Amniotic stem cell (primary cell): Measurements from ENCODE around the gene GMDS.
A peak's percentile ranks its signal among the peaks of the same experiment; 100 is the strongest.

Experiments used
- DNase-seq: peaks from one replicate; lab custom pipeline; 2025; lab: John Stamatoyannopoulos, UW

GMDS gene

DNA sequence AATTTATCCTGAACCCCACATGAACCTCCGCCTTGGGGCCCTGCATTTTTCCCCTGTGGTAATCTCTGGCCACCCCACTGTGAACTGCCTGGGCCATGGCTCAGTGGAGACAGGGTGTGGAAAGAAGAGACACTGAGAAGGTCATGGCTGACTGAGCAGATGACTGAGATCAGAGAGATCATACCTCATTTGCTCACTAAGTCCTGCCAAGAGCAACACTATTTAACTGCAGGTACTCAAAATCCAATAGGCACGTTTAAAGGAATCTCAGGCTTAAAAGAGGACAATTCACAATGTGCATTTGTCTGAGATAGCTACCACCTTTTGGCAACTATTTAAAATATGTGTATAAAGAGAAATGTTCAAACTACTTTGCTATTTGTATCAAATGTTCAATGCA, 305.0 kb downstream of the GMDS start:
- DNase-seq: no peak

DNA sequence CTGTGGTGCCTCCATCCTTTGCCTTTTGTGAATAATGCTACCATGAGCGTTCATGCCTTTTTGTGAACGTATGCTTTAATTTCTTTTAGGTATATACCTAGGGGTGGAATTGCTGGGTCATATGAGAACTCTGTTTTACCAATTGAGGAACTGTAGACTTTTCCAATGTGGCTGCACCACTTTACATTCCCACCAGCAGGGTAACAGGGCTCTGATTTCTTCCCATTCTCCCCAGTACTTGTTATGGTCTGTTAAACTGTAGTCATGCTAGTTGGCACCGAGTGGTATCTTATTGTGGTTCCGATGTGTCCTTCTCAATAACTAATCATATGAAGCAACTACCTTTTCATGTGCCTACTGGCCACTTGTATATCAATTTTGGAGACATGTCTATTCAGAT, 312.1 kb downstream of the GMDS start:
- no peak for DNase-seq

DNA sequence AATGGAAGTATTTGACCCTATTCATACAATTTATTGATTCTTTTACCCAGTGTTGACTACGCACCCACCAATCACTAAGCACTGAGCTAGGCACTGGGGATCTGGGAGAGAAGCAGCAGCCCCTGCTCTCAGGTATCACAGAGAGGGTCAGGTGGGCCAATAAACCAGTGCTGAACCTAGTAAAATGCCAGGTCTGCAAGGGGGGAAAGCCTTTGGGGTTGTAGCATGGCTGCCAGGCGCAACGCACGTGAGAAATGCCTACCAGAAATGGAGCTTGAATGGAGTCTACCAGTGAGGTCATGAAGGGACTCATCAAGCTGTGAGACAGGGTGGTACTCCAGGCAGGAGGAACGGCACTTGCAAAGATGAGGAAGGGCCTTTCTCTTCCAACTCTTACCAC, 313.6 kb downstream of the GMDS start:
- DNase-seq: no peak

DNA sequence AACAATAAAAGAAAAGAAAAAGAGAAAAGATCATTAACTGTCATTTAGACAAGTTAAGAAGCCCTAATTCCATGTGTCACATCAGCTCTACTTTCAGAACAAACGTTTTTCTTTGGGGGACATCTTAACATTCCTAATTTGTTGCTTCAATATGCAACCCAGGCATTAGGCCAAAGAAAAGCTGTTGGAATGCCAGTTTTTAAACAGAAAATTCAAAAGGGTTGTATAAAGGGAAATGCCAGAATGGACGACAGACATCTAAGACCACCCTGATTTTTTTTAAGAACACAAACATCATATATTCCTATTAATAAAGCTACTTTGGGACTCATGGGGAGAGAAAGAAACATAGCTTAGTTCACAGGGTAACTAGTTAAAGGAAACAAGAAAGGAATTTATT, 315.0 kb downstream of the GMDS start:
- DNase-seq: no peak

DNA sequence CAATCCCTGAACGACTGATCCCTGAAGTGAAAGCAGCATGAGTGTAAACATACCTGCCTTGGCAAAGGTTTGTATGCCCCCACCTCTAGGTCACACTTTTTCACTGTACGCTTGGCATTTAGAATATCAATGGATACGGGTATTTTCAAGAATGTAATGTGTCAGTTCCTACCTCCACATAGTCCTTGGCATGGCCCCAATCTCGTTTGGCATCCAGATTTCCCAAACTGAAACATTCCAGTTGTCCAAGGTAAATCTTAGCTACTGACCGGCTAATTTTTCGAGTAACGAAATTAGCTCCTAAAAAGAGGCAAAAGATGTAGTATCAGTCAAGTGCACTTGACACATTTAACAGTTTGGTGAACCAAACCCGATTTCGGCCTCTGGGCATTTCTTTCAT, 315.5 kb downstream of the GMDS start:
- DNase-seq: no peak

DNA sequence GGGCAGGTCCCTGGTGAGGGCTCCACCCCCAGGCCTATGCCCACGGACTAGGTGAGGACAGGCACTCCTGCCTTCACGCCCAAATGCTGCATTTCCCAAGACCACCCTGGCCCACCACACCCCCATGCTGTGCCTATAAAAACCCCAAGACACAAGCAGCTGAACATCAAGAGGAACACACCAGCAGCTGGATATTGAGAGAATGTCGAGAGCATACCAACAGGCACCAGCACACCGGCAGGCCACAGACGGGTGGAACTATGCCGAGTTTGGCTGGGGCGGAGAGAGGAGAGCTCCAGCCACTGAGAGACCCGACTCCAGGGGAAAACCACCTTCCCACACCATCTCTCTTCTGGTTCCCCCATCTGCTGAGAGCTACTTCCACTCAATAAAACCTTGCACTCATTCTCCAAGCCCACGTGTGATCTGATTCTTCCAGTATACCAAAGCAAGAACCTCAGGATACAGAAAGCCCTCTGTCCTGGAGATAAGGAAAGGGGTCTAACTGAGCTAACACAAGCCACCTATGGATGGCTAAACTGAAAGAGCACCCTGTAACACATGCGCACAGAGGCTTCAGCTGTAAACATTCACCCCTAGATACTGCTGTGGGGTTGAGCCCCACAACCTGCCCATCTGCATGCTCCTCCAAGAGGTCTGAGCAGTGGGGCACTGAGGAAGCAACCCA, 319.5 kb downstream of the GMDS start:
- DNase-seq: no peak

DNA sequence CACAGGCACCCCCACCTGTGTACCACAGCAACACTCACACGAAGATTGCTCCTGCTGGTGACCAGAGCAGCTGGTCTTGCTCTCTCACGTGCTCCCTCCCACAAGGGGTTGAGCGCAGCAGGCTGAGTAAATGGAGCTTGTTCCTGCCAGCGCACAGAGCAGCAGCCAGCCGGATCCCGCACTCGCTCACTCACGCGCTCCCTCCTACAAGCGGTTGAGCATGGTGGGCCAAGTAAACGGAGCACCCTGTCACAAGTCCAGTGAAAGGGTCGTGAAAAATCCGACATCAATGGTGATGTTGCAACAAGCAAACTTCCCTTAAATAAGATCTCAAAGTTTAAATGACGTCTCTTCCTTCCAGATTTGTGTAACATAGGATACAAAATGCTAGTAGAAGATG, 322.0 kb downstream of the GMDS start:
- no peak for DNase-seq

DNA sequence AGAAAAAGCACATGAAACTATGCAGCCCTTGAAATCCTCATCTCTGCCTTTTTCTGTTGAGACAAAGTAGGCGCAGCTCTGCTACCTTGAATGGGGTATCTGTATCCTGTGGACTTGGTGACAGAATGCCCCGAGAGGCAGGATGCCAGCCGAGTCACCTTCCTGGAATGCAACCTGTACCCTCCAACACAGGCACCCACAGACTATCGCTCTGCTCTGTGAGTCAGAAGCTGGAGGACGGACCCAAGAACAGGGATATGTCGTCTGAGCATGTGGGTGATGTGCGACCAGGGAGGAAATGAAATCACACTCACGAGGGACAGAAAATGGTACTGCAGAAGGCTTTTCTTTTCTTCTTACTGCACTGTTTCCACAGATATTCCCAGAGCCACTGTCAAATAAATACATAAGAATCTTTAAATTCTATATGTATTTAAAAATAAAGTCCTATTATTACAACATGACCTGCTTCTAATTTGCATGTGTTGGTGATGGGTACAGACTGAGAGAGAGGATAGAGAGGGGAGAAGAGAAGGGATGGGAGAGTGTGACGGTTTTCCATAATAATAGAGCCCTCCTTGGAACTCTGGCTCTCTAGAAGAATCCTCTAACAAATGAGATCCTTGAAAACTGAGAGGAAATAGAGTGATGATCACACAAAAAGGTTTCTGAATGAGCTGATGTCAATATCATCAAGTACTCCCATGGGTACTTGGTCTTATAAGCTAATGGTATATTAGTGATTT, 327.6 kb downstream of the GMDS start:
- peak; percentile 54 for DNase-seq

DNA sequence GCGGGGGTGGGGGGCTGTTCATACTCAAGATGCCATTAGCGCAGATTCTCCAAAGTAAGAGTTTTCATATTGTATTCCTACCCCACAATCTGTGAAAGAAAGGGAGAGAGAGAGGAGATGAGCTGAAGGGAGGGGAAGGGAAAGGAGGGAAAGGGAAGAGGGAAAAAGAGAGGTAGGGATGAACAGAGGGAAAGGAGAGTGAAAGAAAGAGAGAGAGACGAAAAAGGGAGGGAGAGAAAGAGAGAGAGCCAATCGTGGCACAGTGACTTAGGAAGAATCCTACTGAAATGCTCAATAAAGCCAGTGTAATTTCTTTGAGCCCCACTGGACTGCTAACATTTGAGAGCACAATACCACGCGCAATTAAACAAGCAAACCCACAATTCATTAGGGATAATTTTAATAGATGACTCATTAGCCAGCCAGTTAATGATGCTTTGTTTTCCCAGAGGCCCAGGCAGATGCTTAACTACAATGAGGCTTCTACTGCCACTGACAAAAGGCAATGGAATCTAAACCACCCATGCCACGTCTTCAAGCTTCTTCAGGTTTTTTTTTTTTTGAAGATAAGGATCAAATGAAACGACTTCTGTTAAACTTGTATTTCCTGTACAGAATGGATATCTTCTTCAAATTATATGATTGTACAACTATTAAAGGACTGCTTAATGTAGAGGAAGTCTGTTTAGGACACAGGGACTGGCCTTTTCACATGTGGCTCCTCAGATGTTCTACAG, 328.9 kb downstream of the GMDS start:
- peak; percentile 3 for DNase-seq

DNA sequence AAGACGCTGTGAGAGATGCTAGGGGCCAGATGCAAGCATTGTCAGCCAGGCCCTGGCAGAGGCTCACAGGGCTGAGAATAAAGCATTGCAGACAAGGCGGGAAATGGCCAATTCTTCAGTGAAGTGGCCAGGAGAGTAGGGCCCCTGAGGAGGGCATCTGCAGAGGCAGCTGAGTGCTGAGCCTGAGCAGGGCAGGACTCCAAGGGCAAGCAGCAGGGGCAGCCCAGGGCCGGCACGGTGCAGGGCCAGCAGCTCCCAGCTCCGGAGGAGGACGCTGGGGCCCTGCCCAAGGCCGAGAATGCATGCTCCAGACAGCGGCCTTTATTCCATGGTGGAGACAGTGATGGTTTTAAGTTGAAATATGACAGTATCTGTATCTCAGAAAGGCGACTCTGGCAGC, 330.2 kb downstream of the GMDS start:
- no peak for DNase-seq

DNA sequence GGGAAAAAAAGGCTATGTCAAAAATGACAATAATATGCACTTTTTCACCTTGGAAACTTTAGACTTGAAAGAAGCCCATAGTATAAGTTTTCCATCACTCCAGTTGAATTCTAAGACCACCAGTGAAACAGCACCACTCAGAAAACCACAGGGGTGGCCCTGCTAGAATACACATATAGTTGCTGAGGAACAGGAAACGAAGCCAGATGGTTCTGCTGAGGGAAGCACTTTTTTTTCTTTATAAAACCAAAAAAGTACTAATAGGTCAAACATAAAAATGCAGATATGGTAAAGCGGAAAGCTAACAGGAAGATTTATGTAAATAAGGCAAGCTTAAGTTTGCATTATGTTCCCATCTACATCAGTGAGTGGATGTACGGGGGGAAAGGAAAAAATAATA, 331.8 kb downstream of the GMDS start:
- no peak for DNase-seq

DNA sequence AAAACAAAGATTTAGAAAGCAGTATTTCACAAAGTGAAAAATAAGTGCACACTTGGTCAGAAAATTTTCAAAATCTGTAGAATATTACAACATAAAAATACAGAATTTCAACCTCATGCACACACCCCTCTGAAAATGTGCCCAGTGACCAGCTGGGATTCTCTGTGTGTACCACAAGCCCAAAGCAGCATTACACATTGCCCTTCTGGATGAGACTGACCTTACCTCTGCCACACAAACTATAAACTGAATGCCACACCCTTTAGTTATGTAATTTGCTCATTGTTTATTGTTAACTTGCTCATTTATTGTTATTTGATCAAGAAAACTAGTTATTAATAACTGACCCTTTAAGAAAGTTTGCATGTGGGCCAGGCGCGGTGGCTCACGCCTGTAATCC, 332.7 kb downstream of the GMDS start:
- no peak for DNase-seq

DNA sequence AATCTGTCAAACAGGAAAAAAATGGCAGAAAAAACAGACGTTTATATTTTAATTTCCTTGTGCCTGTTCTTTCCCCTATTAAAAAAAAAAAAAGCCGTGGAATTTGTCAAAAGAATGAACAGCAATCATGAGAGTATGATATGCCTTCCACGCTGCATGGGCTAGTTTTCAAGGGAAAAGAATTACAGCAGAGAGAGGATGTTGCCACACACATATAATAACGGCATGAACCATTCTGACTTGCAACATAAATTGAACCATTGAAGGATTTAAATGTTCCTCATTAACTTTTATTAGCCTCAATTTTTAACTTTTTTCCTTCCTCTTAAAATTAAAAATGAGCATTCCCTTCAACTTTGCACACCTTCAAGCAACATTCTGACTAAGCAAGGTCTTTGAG, 333.9 kb downstream of the GMDS start:
- DNase-seq: no peak

DNA sequence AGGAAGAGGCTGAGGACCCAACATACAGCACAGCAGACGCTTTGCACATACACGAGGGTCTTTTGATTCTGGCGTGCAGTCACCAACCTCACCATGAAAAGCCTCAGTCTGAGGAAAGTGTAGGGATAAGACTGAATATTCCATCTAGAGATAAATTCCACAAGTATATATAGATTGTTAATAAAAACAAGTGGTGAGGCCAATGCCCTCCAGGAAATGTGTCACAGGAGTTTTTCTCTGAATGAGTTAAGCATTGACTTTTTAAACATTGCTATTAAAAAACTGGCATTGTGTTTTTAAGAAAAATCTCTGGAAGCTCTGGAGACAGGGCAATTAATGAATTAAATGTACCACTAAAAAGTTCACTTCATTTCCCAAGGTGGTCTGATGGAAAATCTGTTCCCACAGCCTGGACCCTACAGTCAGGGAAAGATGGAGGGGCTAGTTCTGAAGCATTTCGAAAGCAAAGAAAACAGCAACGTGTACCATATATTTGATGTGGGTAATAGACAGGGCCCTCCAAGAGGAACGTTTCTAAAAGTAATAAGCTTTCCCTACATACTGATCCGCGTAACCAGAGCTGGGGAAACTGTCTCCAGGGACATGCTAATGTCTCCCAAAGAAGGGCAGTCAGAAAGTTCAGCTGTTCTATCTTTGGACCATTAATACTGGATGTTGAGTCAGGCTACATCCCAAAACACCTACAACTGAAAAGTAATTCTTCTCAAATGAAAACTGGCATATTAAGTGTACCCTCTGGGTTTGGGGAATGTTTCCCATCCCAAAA, 334.6 kb downstream of the GMDS start:
- no peak for DNase-seq

DNA sequence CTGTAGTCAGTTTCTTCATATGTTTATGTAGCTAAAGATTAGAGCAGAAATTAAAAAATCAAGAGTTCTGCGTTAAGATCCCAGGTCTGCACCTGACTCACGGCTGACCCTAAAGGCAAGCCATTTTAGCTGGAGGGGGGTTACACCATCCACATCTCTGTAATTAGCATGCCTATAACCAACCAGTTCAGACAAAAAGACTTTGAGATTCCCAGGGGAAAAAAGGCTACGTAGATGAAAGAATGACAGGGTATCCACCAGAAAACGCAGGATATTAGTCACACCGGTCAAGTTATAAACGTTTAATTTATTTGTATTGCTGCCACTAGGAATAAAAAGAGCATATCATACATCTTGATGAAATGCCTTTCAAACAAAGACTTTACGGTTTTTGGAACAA, 336.6 kb downstream of the GMDS start:
- no peak for DNase-seq

DNA sequence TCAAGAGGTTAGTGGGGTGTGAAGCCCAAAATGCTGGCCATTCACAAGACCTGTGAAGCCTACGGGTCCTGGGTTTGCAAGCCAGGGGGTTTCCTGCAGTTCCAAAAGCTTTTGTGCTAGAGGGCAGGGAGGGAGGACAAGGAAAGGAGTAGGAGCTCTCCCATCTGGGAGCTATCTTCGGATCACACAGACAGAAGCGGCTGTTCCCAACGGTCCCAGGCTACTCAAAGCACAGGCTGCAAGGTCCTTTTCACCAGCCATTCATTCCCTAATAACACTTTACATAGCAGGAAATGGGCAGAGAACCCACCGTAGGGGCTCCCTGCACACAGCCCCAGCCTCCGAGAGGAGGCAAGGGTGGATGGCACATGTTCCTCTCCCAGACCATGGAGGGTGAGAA, 338.8 kb downstream of the GMDS start:
- DNase-seq: no peak

DNA sequence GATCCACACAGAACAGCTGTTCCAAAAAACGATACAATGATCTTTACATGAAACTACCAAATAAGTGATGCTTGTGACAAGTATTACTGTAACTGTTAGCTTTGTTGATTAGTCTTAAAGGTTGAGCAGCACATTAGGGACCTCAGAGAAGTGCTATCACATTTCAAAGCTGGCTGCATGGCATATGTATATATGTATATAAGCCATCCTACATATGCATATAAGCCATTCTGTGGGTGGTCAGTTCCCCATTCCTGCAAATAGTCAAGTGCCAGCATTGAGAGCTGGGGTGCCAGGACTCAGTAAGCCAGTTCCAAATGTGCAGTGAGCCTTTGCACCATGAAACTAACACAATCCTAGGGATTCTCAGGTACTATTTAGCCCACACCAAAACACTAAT, 339.4 kb downstream of the GMDS start:
- no peak for DNase-seq

DNA sequence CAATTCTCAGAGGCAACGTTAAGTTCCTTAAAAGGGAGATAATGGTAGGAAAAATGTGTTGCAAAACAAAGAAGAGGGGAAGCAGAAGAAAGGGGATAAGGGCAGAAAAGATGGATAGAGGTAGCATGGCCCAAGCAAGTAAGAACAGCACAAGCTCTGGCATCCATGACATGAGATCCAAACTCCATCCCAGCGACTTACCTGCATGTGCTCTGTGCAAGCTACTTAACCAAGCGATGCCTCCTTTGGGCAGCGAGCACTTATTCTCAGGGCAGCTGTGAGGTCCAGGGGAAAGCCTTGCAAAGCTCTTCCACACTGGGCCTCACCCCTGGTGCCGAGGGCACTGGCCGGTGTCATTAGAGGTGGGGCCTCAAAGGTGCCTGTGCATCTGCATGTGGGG, 340.5 kb downstream of the GMDS start:
- no peak for DNase-seq

DNA sequence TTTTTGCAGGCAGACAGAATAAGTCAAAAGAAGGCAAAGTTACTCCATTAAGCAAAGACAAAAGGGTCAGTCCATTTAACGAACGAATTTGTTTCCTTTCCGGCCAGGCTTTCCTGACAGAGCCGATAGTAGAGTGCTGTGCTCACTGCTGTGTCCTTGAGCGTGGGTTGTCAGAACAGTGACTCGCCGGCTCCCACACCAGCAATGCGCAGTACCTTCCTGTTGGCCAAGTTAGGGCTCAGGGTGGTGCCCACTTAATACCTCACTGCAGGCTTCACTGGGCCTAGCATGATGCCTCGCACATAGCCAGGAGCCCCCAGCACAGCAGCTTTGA, 341.0 kb downstream of the GMDS start:
- DNase-seq: no peak

DNA sequence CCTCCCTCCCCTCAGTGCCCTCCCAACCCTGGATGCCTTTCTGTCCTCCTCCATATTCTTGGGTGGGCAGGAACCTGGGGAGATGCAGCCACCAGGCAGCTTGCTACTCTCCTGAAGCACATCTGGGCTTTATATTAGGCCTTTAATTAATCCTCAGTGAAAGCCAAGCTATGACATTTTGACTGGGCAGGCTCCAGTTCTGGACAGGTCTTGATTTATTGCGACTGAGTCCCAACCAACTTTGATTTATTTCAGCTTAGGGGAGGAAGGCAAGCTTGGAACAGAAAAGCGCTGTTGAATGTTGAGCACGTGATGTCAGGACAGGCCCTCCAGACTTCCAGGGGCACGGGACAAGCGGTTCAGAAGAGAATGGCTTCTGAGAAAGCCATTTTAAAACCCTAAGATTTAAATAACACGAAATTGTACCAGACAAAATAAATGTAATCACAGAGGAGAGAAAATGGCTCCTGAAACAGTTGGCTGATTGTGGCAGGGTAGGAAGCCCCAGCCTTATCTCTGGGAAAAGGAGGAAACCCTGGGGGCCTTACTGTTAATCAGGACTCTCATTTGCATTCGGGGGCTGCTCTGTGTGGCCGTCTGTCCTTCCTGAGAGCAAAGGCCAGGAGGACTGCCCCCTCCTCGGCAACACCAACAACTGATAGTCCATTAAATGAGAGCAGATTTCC, 341.5 kb downstream of the GMDS start:
- DNase-seq: no peak

DNA sequence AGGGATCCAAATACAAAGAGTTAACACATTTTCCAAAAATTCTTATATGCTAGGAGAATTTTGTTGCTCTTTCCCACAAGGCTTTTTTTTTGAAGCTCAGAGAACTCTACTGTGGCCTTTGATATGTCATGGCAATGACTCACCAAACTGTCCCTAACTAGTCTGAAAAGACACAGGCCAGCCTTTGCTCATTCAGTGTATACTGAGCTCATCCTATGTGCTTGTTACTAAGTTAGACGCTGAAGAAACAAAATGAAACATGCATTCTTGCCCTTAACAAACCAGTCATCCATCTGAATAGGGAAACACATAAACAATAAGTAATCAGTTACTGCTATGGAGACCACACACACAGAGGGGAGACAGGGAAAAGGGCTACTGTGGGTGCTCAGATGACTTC, 343.8 kb downstream of the GMDS start:
- DNase-seq: peak; percentile 19

DNA sequence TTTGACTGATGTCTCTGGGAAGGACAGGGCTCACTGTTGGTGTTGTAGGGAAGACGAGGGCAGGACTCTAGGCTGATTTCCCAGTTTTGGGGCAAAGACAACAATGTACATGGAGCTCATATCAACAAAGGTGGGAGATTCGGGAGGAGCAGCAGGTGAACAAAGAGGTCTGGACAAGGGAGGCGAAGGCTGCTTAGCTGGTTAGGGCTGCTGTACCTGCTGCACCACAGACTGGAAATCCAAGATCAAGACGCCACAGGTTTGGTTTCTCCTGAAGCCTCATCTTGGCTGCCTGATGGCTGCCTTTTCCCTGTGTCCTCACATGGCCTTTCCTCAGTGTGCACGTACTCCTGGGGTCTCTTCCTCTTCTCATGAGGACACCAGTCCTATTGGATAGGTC, 348.5 kb downstream of the GMDS start:
- no peak for DNase-seq
